Kidney tubule cell (primary cell): ENCODE results near the gene CYP24A1.
A peak's percentile ranks its signal among the peaks of the same experiment; 100 is the strongest.
"Not testable (repeated sequence)": the region's sequence is repeated elsewhere in the genome, so short reads cannot be mapped to it uniquely, and the experiment has no call there.

Experiments
- DNase-seq: peaks from one replicate; pipeline ENCODE4 v3.0.0-alpha.2; 2018; ENCODE audit warnings: low spot score

Gene CYP24A1

GRCh38 chr20:54133434-54134427 is 40.1 kb downstream of the CYP24A1 start:
- peak; percentile 97 for DNase-seq

- peak; percentile 100 for DNase-seq
These were observed 41.0 kb downstream of the CYP24A1 start for GRCh38 chr20:54132612-54133433.

- DNase-seq: no peak
These were observed 41.8 kb downstream of the CYP24A1 start for GRCh38 chr20:54131675-54132611.

- DNase-seq: not testable (repeated sequence)
These were observed 42.7 kb downstream of the CYP24A1 start for GRCh38 chr20:54131125-54131524.

GRCh38 chr20:54129350-54129749 is 44.4 kb downstream of the CYP24A1 start:
- DNase-seq: no peak

- DNase-seq: no peak
These were observed 45.8 kb downstream of the CYP24A1 start for GRCh38 chr20:54127855-54128574.

- DNase-seq: peak; percentile 72
These were observed 46.8 kb downstream of the CYP24A1 start for GRCh38 chr20:54126806-54127655.

- not testable (repeated sequence) for DNase-seq
These were observed 47.5 kb downstream of the CYP24A1 start for GRCh38 chr20:54126328-54126727.

GRCh38 chr20:54123587-54124180 is 50.1 kb downstream of the CYP24A1 start:
- peak; percentile 100 for DNase-seq

GRCh38 chr20:54122681-54123586 is 50.9 kb downstream of the CYP24A1 start:
- no peak for DNase-seq

- peak; percentile 81 for DNase-seq
These were observed 51.6 kb downstream of the CYP24A1 start for GRCh38 chr20:54122189-54122588.

- no peak for DNase-seq
These were observed 54.0 kb downstream of the CYP24A1 start for GRCh38 chr20:54119744-54120143.

GRCh38 chr20:54118220-54119001 is 55.4 kb downstream of the CYP24A1 start:
- DNase-seq: peak; percentile 53

- DNase-seq: no peak
These were observed 57.1 kb downstream of the CYP24A1 start for GRCh38 chr20:54116550-54117235.

GRCh38 chr20:54115172-54115854 is 58.5 kb downstream of the CYP24A1 start:
- DNase-seq: peak; percentile 66

- DNase-seq: no peak
These were observed 59.7 kb downstream of the CYP24A1 start for GRCh38 chr20:54114109-54114508.
